Left cardiac atrium (tissue), 4 donors: ENCODE results near the gene SGPP2. TPM values are rescaled to one million over a fixed set of nuclear protein-coding genes. Genes with fewer than 3 reads are reported as not detected.

Source experiments
- ATAC-seq, 2 donors: fragments of 200-7000 bp; cut with Tn5 transposase; one replicate each; pipeline ENCODE4 v1.9.1; 2020; ENCODE audit warnings: mild to moderate bottlenecking in 2 of 2, moderate library complexity in 2 of 2
- DNase-seq: peaks from one replicate; pipeline ENCODE4 v3.0.0-alpha.2; 2020
- intact Hi-C, 2 donors: fragments of 100-400 bp; cut with DNase I; formaldehyde crosslinking; loops; one replicate each; pipeline versions ENCODE4 v1.14.1 to v1.15.1; 2022 to 2023
- total RNA-seq, 2 donors: library from RNA; stranded (reverse); fragmentation: NEBNext Ultra II Directional; extraction: Animal tissue kit (Norgen Biotek cat#: 25700); gene quantifications; one replicate each; pipeline ENCODE4 v1.2.1, GENCODE V29; 2021
- donor health status: DM: no; HTN: yes; CAD: no.
- donor health status: DM: no; HTN: yes; CAD: no; lungs with severe emphysema.
- donor health status: DM: yes; HTN: yes; CAD: no.
- donor health status: Dilated cardiomyopathy.

The SGPP2 gene
- total RNA-seq, 2 donors from 2014 or later, result 5.4 to 8.8 TPM

GRCh38 chr2:222604749-222605515 lies 180.6 kb downstream of the SGPP2 start:
- ATAC-seq (no peak), DNase-seq (no peak)
- intact Hi-C loops, result no loop called here

DNA sequence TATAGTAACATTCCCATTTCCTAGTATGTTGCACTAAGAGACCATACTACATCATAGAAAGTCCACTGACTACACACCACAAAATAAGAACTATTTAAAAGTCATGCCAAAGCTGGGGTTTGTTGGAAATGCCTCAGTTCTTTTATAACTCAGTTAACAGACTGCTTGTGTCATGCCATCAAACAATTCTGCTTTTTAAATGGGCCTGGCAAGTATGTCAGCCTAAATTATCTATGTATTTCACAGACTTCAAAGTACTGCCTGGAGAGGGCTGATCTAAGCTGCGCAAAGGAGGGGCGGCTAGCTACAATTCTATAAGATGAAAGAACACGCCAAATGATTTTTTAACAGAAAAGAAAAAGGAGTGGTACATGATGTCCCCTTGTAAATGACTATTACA lies 182.0 kb downstream of the SGPP2 start:
- ATAC-seq (no peak), DNase-seq (no peak)
- intact Hi-C loops, result no loop called here

DNA sequence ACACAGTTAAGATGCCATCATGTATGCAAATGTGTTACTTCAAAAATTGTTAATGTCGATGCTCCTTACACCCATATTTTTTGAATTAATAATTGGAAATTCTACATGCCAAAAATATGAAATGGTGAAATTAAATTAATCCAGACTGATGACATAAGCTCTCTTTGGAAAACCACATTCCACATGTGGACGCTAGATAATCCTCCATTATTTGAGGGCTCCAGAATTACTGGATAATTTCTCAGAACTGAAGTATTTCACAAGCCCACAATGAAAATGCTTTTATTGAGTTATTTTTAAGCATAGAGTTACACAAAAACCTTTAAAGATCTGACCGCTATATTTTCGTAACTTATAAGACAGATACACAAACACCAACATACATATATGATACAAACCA lies 183.7 kb downstream of the SGPP2 start:
- intact Hi-C loops, result no loop called here
- no peak for ATAC-seq
- DNase-seq, result no peak

DNA sequence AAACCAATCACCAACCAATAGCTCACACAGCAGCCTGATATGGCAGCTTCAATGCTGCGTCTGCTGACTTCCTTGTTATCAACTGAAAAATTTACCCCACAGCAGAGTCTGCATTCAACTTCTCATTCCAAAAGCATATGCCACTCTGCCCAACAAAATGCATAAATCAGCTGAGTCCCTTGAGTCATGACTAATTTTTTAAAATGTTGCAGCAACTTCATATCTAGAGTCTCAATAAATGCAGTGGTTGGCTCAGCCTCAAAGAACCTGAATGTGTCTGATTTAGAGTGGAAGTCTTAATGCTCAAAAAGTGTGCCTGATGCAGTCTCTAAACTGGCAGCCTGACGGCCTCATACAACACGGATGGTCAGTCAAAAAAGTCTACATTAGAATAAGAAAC lies 185.0 kb downstream of the SGPP2 start:
- no peak for ATAC-seq
- DNase-seq, result no peak
- intact Hi-C loops, result no loop called here

Other genes with a start within 250 kb of the SGPP2 start
- under 1 TPM in 1 of 2 donors, not detected in 1; 0.84 TPM for gene PAX3, start 125.5 kb upstream of the SGPP2 start, total RNA-seq
- gene FARSB, start 231.5 kb downstream of the SGPP2 start, total RNA-seq, result 10 to 100 TPM; 13.8 to 23.2 TPM
- under 1 TPM; 0.47 to 0.50 TPM for gene MOGAT1, start 247.1 kb downstream of the SGPP2 start, total RNA-seq